ENCODE data around the gene PARD3.

DNA sequence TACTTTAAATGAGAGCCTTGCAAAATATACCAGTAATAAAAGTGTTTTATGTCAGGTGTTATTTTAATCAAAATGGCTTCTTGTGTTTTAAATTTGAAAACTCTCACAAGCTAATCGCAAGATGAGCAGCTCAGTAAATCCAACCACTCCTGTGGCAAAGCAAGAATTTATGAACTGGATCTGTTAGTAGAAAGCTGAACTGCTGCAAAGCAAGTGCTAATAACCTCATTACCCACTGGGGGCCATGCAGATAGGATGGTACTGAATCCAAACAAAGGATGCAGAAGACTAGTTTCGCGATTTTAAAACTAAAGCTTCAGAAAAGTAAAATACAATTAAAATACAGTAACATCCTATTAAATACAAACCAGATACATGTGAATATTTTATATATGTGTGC, 468.0 kb downstream of the PARD3 start:
- TF ChIP-seq, protein P1, sequence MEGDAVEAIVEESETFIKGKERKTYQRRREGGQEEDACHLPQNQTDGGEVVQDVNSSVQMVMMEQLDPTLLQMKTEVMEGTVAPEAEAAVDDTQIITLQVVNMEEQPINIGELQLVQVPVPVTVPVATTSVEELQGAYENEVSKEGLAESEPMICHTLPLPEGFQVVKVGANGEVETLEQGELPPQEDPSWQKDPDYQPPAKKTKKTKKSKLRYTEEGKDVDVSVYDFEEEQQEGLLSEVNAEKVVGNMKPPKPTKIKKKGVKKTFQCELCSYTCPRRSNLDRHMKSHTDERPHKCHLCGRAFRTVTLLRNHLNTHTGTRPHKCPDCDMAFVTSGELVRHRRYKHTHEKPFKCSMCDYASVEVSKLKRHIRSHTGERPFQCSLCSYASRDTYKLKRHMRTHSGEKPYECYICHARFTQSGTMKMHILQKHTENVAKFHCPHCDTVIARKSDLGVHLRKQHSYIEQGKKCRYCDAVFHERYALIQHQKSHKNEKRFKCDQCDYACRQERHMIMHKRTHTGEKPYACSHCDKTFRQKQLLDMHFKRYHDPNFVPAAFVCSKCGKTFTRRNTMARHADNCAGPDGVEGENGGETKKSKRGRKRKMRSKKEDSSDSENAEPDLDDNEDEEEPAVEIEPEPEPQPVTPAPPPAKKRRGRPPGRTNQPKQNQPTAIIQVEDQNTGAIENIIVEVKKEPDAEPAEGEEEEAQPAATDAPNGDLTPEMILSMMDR (IDR thresholded peaks at IDR 0.05), result no peak
- no peak for TF ChIP-seq EZH2 (IDR thresholded peaks at IDR 0.05)
- TF ChIP-seq EZH2phosphoT487 (IDR thresholded peaks at IDR 0.05), result no peak

Data from neural progenitor cell (in vitro differentiated cells).